Calu3 (cell line): Measurements from ENCODE around the gene TAS1R1. TPM values are rescaled to one million over a fixed set of nuclear protein-coding genes. Genes with fewer than 3 reads are reported as not detected.

Source experiments
- BruUV-seq: library from RNA; stranded (reverse); fragments of 400-500 nt; replicated peaks from 2 replicates; lab custom pipeline; 2021; lab: Mats Ljungman, UMichigan
- CTCF ChIA-PET: fragments of 300-600 bp; sonication (Branson Sonifier 250); formaldehyde crosslinking; loops from one replicate; lab custom pipeline; 2022; ENCODE audit warnings: antibody characterized with exemption; lab: Charles Lee
- DNase-seq: peaks from one replicate; pipeline ENCODE4 v3.0.0; 2022
- H3K27ac Mint-ChIP-seq: one replicate; pipeline ENCODE4 v1.8.0; 2022; ENCODE audit warnings: mixed read lengths; ENCODE audit not compliant: unreplicated experiment
- H3K27me3 Mint-ChIP-seq: one replicate; pipeline ENCODE4 v1.8.0; 2022; ENCODE audit warnings: mixed read lengths; ENCODE audit not compliant: unreplicated experiment
- H3K36me3 Mint-ChIP-seq: one replicate; pipeline ENCODE4 v1.8.0; 2022; ENCODE audit warnings: mild to moderate bottlenecking, moderate library complexity, mixed read lengths; ENCODE audit not compliant: insufficient read depth, unreplicated experiment
- H3K4me1 Mint-ChIP-seq: one replicate; pipeline ENCODE4 v1.8.0; 2022; ENCODE audit warnings: mild to moderate bottlenecking, low read depth, mixed read lengths; ENCODE audit not compliant: unreplicated experiment
- H3K4me3 Mint-ChIP-seq: one replicate; pipeline ENCODE4 v1.8.0; 2022; ENCODE audit warnings: mild to moderate bottlenecking, low read depth, moderate library complexity, mixed read lengths; ENCODE audit not compliant: unreplicated experiment
- H3K9me3 Mint-ChIP-seq: one replicate; pipeline ENCODE4 v1.8.0; 2022; ENCODE audit warnings: low read depth, mixed read lengths; ENCODE audit not compliant: unreplicated experiment
- CTCF ChIP-seq: fragments of 200-600 bp; IDR thresholded peaks from one replicate; pipeline ENCODE4 v1.8.0; 2022; ENCODE audit warnings: antibody characterized with exemption; ENCODE audit not compliant: unreplicated experiment
- intact Hi-C: fragments of 100-400 bp; cut with micrococcal nuclease; formaldehyde crosslinking; loops from one replicate; pipeline ENCODE4 v1.10.0; 2022; ENCODE audit not compliant: unreplicated experiment
- total RNA-seq: library from RNA; stranded (reverse); gene quantifications from 2 replicates; pipeline ENCODE4 v1.2.3, GENCODE V29; 2022

The TAS1R1 gene
- total RNA-seq, 1 experiment from 2014 or later, result not detected

- Mint-ChIP-seq H3K4me1 (no peaks in the 10 kb centered on the region), H3K9me3 (no peaks in the 10 kb centered on the region), H3K27ac (no peak overlapping the region), H3K4me3 (no peak overlapping the region), H3K27me3 (no peaks in the 10 kb centered on the region), H3K36me3 (peaks cover 28% of the 10 kb centered on the region)
- intact Hi-C loops, result no loop called here
- CTCF ChIA-PET, result no interaction called here
- DNase-seq, result no peak
- no TSS peak for BruUV-seq
- TF ChIP-seq CTCF, result no peak
These were observed 24.5 kb upstream of the TAS1R1 start for GRCh38 chr1:6530504-6531160.

- H3K9me3 Mint-ChIP-seq, result no peaks in the 10 kb centered on the region
- TF ChIP-seq CTCF, result no peak
- intact Hi-C loops, result no loop called here
- no peaks in the 10 kb centered on the region for H3K4me1 Mint-ChIP-seq
- H3K4me3 Mint-ChIP-seq, result no peak overlapping the region
- no peak for DNase-seq
- H3K27ac Mint-ChIP-seq, result no peak overlapping the region
- H3K36me3 Mint-ChIP-seq, result peaks cover 15% of the 10 kb centered on the region
- H3K27me3 Mint-ChIP-seq, result no peaks in the 10 kb centered on the region
- CTCF ChIA-PET, result no interaction called here
- no TSS peak for BruUV-seq
These were observed 23.1 kb upstream of the TAS1R1 start for GRCh38 chr1:6531996-6532395.

- no peak for DNase-seq
- BruUV-seq, result no TSS peak
- intact Hi-C loops, result no loop called here
- no peaks in the 10 kb centered on the region for H3K4me1 Mint-ChIP-seq
- H3K27me3 Mint-ChIP-seq, result no peaks in the 10 kb centered on the region
- no peak overlapping the region for H3K4me3 Mint-ChIP-seq
- no peaks in the 10 kb centered on the region for H3K9me3 Mint-ChIP-seq
- no peak overlapping the region for H3K27ac Mint-ChIP-seq
- no peak for TF ChIP-seq CTCF
- peaks cover 5% of the 10 kb centered on the region for H3K36me3 Mint-ChIP-seq
- CTCF ChIA-PET, result no interaction called here
These were observed 20.8 kb upstream of the TAS1R1 start for GRCh38 chr1:6534248-6534822.

GRCh38 chr1:6535214-6535613 lies 19.9 kb upstream of the TAS1R1 start:
- Mint-ChIP-seq H3K4me1 (no peaks in the 10 kb centered on the region), H3K4me3 (no peak overlapping the region), H3K27me3 (no peaks in the 10 kb centered on the region), H3K9me3 (no peaks in the 10 kb centered on the region), H3K36me3 (peaks cover 5% of the 10 kb centered on the region), H3K27ac (no peak overlapping the region)
- CTCF ChIA-PET, result no interaction called here
- no TSS peak for BruUV-seq
- TF ChIP-seq CTCF, result no peak
- no peak for DNase-seq
- intact Hi-C loops, result no loop called here
